HepG2 (cell line): ENCODE measurements around the gene SLC22A23. TPM values are rescaled to one million over a fixed set of nuclear protein-coding genes. Genes with fewer than 3 reads are reported as not detected.
A peak's percentile ranks its signal among the peaks of the same experiment; 100 is the strongest.

ENCODE experiments used
- AGO2 ChIP-seq: fragments of 200-400 bp; formaldehyde crosslinking; optimal IDR thresholded peaks from 2 replicates; pipeline ENCODE3; 2017; ENCODE audit warnings: mild to moderate bottlenecking, low read depth, low read length, moderate library complexity
- ATF5 ChIP-seq: sonication (generic); formaldehyde crosslinking; IDR thresholded peaks from 2 replicates; pipeline ENCODE4 v1.4.0; 2020; ENCODE audit warnings: mild to moderate bottlenecking, low read depth, missing genetic modification reagents
- ETS1 ChIP-seq: sonication (generic); formaldehyde crosslinking; IDR thresholded peaks from 2 replicates; pipeline ENCODE4 v1.4.0; 2020; ENCODE audit warnings: missing genetic modification reagents
- GATA4 ChIP-seq: sonication (generic); IDR thresholded peaks from 2 replicates; pipeline ENCODE4 v1.6.1; 2016; ENCODE audit warnings: antibody characterized with exemption, low read depth, borderline replicate concordance
- KLF9 ChIP-seq: IDR thresholded peaks from 2 replicates; pipeline ENCODE4 v1.6.1; 2016; ENCODE audit warnings: low read depth
- LCORL ChIP-seq, 2 experiments: fragments of 450-650 bp in 1 of 2; sonication (generic) in 1 of 2; formaldehyde crosslinking in 1 of 2; IDR thresholded peaks; 2 replicates each; pipeline versions ENCODE4 v1.5.0 to v1.6.1; 2017 to 2020; ENCODE audit warnings: antibody characterized with exemption in 1 of 2, missing genetic modification reagents in 1 of 2
- NFKBIZ ChIP-seq: IDR thresholded peaks from 2 replicates; pipeline ENCODE4 v1.6.1; 2018; ENCODE audit warnings: missing genetic modification reagents, missing compliant biosample characterization
- THAP11 ChIP-seq: IDR thresholded peaks from 2 replicates; pipeline ENCODE4 v1.6.1; 2016; ENCODE audit warnings: missing biosample characterization, missing genetic modification reagents
- THRA ChIP-seq: sonication (generic); formaldehyde crosslinking; IDR thresholded peaks from 2 replicates; pipeline ENCODE4 v1.4.0; 2020; ENCODE audit warnings: missing genetic modification reagents, borderline replicate concordance
- ZBTB10 ChIP-seq: sonication (generic); formaldehyde crosslinking; IDR thresholded peaks from 2 replicates; pipeline ENCODE4 v1.4.0; 2020; ENCODE audit warnings: missing genetic modification reagents, borderline replicate concordance
- ZBTB49 ChIP-seq: sonication (generic); formaldehyde crosslinking; IDR thresholded peaks from 2 replicates; pipeline ENCODE4 v1.4.0; 2020; ENCODE audit warnings: missing genetic modification reagents, borderline replicate concordance
- ZNF333 ChIP-seq: sonication (generic); formaldehyde crosslinking; IDR thresholded peaks from 2 replicates; pipeline ENCODE4 v1.4.0; 2020; ENCODE audit warnings: mild to moderate bottlenecking, missing genetic modification reagents, borderline replicate concordance
- ZNF597 ChIP-seq: sonication (generic); formaldehyde crosslinking; IDR thresholded peaks from 2 replicates; pipeline ENCODE4 v1.5.0; 2020; ENCODE audit warnings: missing genetic modification reagents
- ZNF776 ChIP-seq: sonication (generic); formaldehyde crosslinking; IDR thresholded peaks from 2 replicates; pipeline ENCODE4 v1.4.0; 2020; ENCODE audit warnings: mild to moderate bottlenecking, missing genetic modification reagents
- ZSCAN29 ChIP-seq: sonication (generic); formaldehyde crosslinking; conservative IDR thresholded peaks from 2 replicates; pipeline ENCODE4 v1.4.0; 2020; ENCODE audit warnings: mild to moderate bottlenecking, missing genetic modification reagents
- ZZZ3 ChIP-seq: sonication (generic); formaldehyde crosslinking; IDR thresholded peaks from 2 replicates; pipeline ENCODE4 v1.4.0; 2020; ENCODE audit warnings: missing genetic modification reagents, mild to moderate bottlenecking, borderline replicate concordance
- polyA plus RNA-seq, 8 experiments: library from polyadenylated mRNA; depleted of rRNA in 3 of 8; stranded (reverse) in 7 of 8; unstranded in 1 of 8; fragments of >200 nt; fragmentation: Illumina TruSeq in 4 of 8; extraction: Trizol in 4 of 8; gene quantifications; 2 replicates each; pipeline versions ENCODE4 v1.2.1 to v1.2.3, GENCODE V29; 2011 to 2016; ENCODE audit warnings: low read depth in 4 of 8, missing spikeins in 1 of 8, mixed read lengths in 1 of 8; ENCODE audit not compliant: insufficient read depth in 1 of 8
- total RNA-seq, 5 experiments: library from RNA; depleted of rRNA; stranded (reverse); fragments of >200 nt; fragmentation: Illumina TruSeq; extraction: Trizol; gene quantifications; 2 replicates each; pipeline ENCODE4 v1.2.3, GENCODE V29; 2016; ENCODE audit warnings: low read depth in 1 of 5
- TF ChIP-seq, protein P1 (sequence below): sonication (generic); formaldehyde crosslinking; IDR thresholded peaks from 2 replicates; pipeline ENCODE4 v1.5.0; 2020; ENCODE audit warnings: mild to moderate bottlenecking, missing genetic modification reagents

The SLC22A23 gene
- total and polyA plus RNA-seq, 2 of the 13 experiments (the other 11 are each of a cell fraction or from before 2014, with no cell fraction given), result 11.8 to 17.5 TPM

GRCh38 chr6:3360727-3361045 is 96.2 kb downstream of the SLC22A23 start (continued):
- no peak for TF ChIP-seq ZNF597 (CRISPR knock-in tag)
- no peak for TF ChIP-seq ZZZ3 (CRISPR knock-in tag)
- no peak for TF ChIP-seq THRA (CRISPR knock-in tag)
- no peak for TF ChIP-seq ZNF333
- TF ChIP-seq ZSCAN29, result no peak
- no peak for TF ChIP-seq THAP11 (CRISPR knock-in tag)
- peak; percentile 63 for TF ChIP-seq AGO2
- no peak for TF ChIP-seq NFKBIZ
- no peak for TF ChIP-seq ZNF776 (CRISPR knock-in tag)
- TF ChIP-seq, protein P1, sequence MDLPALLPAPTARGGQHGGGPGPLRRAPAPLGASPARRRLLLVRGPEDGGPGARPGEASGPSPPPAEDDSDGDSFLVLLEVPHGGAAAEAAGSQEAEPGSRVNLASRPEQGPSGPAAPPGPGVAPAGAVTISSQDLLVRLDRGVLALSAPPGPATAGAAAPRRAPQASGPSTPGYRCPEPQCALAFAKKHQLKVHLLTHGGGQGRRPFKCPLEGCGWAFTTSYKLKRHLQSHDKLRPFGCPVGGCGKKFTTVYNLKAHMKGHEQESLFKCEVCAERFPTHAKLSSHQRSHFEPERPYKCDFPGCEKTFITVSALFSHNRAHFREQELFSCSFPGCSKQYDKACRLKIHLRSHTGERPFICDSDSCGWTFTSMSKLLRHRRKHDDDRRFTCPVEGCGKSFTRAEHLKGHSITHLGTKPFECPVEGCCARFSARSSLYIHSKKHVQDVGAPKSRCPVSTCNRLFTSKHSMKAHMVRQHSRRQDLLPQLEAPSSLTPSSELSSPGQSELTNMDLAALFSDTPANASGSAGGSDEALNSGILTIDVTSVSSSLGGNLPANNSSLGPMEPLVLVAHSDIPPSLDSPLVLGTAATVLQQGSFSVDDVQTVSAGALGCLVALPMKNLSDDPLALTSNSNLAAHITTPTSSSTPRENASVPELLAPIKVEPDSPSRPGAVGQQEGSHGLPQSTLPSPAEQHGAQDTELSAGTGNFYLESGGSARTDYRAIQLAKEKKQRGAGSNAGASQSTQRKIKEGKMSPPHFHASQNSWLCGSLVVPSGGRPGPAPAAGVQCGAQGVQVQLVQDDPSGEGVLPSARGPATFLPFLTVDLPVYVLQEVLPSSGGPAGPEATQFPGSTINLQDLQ (CRISPR knock-in tag), result no peak
- TF ChIP-seq ZBTB10 (CRISPR knock-in tag), result no peak
- no peak for TF ChIP-seq ZBTB49
- no peak for TF ChIP-seq KLF9 (CRISPR knock-in tag)
- TF ChIP-seq LCORL (IDR thresholded peaks at IDR 0.05), result no peak
- 0 out of 2 replicates have a peak, but pooled peaks have one; percentile 2 for TF ChIP-seq LCORL (CRISPR knock-in tag; IDR thresholded peaks at IDR 0.05)
- no peak for TF ChIP-seq GATA4
- no peak for TF ChIP-seq ATF5 (CRISPR knock-in tag)
- no peak for TF ChIP-seq ETS1 (CRISPR knock-in tag)
